ENCODE measurements around the gene KRT71.

KRT71 gene

GRCh38 chr12:52496054-52496453, 56.9 kb downstream of the KRT71 start:
- no peak for TF ChIP-seq ZNF274 (IDR thresholded peaks at IDR 0.05; ENCODE audit: low read depth, low read length)
- H3K4me3 ChIP-seq (ENCODE audit: low read length) = no peak overlapping the region

- H3K4me3 ChIP-seq (ENCODE audit: low read length) = no peak overlapping the region
- no peak for TF ChIP-seq ZNF274 (IDR thresholded peaks at IDR 0.05; ENCODE audit: low read depth, low read length)
Measured at GRCh38 chr12:52495389-52495788, 57.6 kb downstream of the KRT71 start.

GRCh38 chr12:52494518-52494917, 58.4 kb downstream of the KRT71 start:
- H3K4me3 ChIP-seq (ENCODE audit: low read length) = no peak overlapping the region
- no peak for TF ChIP-seq ZNF274 (IDR thresholded peaks at IDR 0.05; ENCODE audit: low read depth, low read length)

DNA sequence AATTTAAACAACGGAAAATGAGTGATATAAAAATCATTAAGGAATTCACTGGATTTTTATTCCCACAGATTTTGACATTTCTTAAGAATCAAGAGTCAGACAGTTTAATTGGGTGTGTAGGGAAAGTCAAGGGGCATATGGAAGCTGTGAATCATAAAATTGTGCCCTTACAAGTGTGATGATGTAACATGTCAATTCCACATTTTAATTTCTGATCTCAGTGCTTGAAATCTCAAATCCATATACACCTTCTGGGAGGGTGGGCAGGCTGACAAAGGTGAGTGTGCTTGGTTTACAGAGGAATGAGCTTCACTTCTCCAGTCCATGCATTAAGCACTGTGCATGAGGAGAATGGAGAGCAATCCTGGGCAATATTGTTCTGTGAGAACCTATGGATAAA, 58.8 kb downstream of the KRT71 start:
- no peak overlapping the region for H3K4me3 ChIP-seq (ENCODE audit: low read length)
- no peak for TF ChIP-seq ZNF274 (IDR thresholded peaks at IDR 0.05; ENCODE audit: low read depth, low read length)
